HG02571 (cell line): ENCODE measurements around the gene HMMR.
"Not testable (repeated sequence)": the region's sequence is repeated elsewhere in the genome, so short reads cannot be mapped to it uniquely, and the experiment has no call there.

ENCODE experiments used
- ATAC-seq: cut with Tn5 transposase; IDR thresholded peaks from one replicate; pipeline ENCODE4 v1.9.1; 2021; ENCODE audit warnings: mild to moderate bottlenecking, moderate library complexity; ENCODE audit not compliant: unreplicated experiment

The HMMR gene

GRCh38 chr5:163460562-163461171 lies at the start of gene HMMR:
Gene HMMR (plus strand): TSS chr5:163460632. CDS start chr5:163460693, 61 bp downstream.
- no peak for ATAC-seq

GRCh38 chr5:163415673-163416072 lies 44.8 kb upstream of the HMMR start:
- ATAC-seq = not testable (repeated sequence)

- no peak for ATAC-seq
These were observed 35.6 kb upstream of the HMMR start for GRCh38 chr5:163424836-163425235.

GRCh38 chr5:163426128-163426527 lies 34.3 kb upstream of the HMMR start:
- ATAC-seq = not testable (repeated sequence)

GRCh38 chr5:163432544-163432943 lies 27.9 kb upstream of the HMMR start:
- no peak for ATAC-seq

GRCh38 chr5:163433271-163433670 lies 27.2 kb upstream of the HMMR start:
- ATAC-seq = no peak

GRCh38 chr5:163434401-163434866 lies 26.0 kb upstream of the HMMR start:
- no peak for ATAC-seq

- no peak for ATAC-seq
These were observed 23.9 kb upstream of the HMMR start for GRCh38 chr5:163436515-163436914.

GRCh38 chr5:163437011-163437308 lies 23.5 kb upstream of the HMMR start:
- ATAC-seq = no peak

- ATAC-seq = peak; percentile 94
These were observed 22.9 kb upstream of the HMMR start, which contains the start of gene CCNG1 for GRCh38 chr5:163437309-163438182. Gene CCNG1 (plus strand): TSS chr5:163437595. CDS start chr5:163439257, 1,662 bp downstream.

- no peak for ATAC-seq
These were observed 21.4 kb upstream of the HMMR start for GRCh38 chr5:163439092-163439425.

- ATAC-seq = no peak
These were observed 19.5 kb upstream of the HMMR start for GRCh38 chr5:163440954-163441353.

GRCh38 chr5:163444526-163444925 lies 15.9 kb upstream of the HMMR start:
- ATAC-seq = no peak

- no peak for ATAC-seq
These were observed 15.1 kb upstream of the HMMR start for GRCh38 chr5:163445345-163445744.

- no peak for ATAC-seq
These were observed 13.2 kb upstream of the HMMR start for GRCh38 chr5:163447191-163447590.

GRCh38 chr5:163447875-163448274 lies 12.6 kb upstream of the HMMR start:
- no peak for ATAC-seq

- ATAC-seq = no peak
These were observed 11.9 kb upstream of the HMMR start for GRCh38 chr5:163448491-163448890.

- ATAC-seq = no peak
These were observed 8.9 kb upstream of the HMMR start for GRCh38 chr5:163451489-163451888.

- ATAC-seq = no peak
These were observed 6.7 kb upstream of the HMMR start for GRCh38 chr5:163453705-163454104.

- ATAC-seq = not testable (repeated sequence)
These were observed 5.0 kb upstream of the HMMR start for GRCh38 chr5:163455406-163455805.

GRCh38 chr5:163456029-163456589 lies 4.3 kb upstream of the HMMR start:
- ATAC-seq = no peak

- ATAC-seq = no peak
These were observed 3.6 kb upstream of the HMMR start for GRCh38 chr5:163456840-163457239.
